NCI-H2196 treated with DMSO at 0.1 percent for 48 hours (cell line): Measurements from ENCODE around the gene ACOXL.

Experiments
- DNase-seq: peaks from one replicate; lab custom pipeline; 2025; ENCODE audit not compliant: unreplicated experiment; lab: John Stamatoyannopoulos, UW

ACOXL gene

GRCh38 chr2:111154758-111155157, 422.4 kb downstream of the ACOXL start:
- no peak for DNase-seq

- peak; percentile 39 for DNase-seq
These were observed 423.2 kb downstream of the ACOXL start for GRCh38 chr2:111155610-111156009.

- DNase-seq, result no peak
These were observed 424.2 kb downstream of the ACOXL start for GRCh38 chr2:111156529-111156928.

GRCh38 chr2:111157071-111157661, 424.8 kb downstream of the ACOXL start:
- DNase-seq, result peak; percentile 35

GRCh38 chr2:111157798-111158197, 425.4 kb downstream of the ACOXL start:
- DNase-seq, result no peak

GRCh38 chr2:111159641-111160040, 427.3 kb downstream of the ACOXL start:
- no peak for DNase-seq

- no peak for DNase-seq
These were observed 428.4 kb downstream of the ACOXL start for GRCh38 chr2:111160758-111161157.

- DNase-seq, result peak; percentile 63
These were observed 429.6 kb downstream of the ACOXL start for GRCh38 chr2:111161971-111162370.

GRCh38 chr2:111162718-111163331, 430.5 kb downstream of the ACOXL start:
- no peak for DNase-seq

- no peak for DNase-seq
These were observed 431.7 kb downstream of the ACOXL start for GRCh38 chr2:111164078-111164477.

GRCh38 chr2:111165084-111165483, 432.7 kb downstream of the ACOXL start:
- no peak for DNase-seq

GRCh38 chr2:111166115-111166514, 433.7 kb downstream of the ACOXL start:
- no peak for DNase-seq

GRCh38 chr2:111167076-111167862, 434.9 kb downstream of the ACOXL start:
- no peak for DNase-seq

- no peak for DNase-seq
These were observed 435.4 kb downstream of the ACOXL start for GRCh38 chr2:111167863-111168162.
